Measurements from ENCODE around the gene ABCC11.
A peak's percentile ranks its signal among the peaks of the same experiment; 100 is the strongest.
"Not testable (repeated sequence)": the region's sequence is repeated elsewhere in the genome, so short reads cannot be mapped to it uniquely, and the experiment has no call there.

ABCC11 gene

DNA sequence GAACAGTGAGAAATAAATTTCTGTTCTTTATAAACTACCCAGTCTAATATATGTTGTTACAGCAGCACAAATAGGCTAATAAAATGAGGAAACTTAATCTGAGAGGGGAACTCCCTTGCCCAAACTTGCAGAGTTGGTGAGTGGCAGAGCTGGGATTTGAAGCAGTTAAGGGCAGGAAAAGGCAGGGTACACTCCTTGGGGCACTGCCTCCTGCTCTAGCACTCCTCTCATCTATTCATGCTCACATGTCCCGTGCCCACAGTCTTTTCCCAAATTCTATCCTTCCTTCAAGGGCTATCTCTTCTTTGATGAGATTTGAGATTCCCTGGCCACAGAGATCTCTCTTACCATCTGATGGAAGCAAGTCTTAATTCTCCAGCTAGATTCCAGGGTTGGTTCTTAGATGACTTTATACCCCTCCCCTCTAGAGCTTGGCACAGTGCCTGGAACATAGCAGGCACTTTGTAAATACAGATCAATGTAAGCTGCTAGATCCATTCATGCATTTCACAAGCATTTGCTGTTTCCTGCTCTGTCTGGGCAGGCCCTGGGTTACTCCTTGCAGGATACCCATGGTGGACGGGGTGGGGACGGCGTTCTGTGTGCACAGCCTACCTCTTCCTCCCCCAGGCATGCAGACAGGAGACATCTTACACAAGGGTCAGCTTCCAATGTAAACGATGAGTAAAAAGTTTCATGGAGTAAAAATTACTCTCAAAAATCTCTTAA lies 52.3 kb downstream of the ABCC11 start:
- DNase-seq: peak; percentile 32

DNA sequence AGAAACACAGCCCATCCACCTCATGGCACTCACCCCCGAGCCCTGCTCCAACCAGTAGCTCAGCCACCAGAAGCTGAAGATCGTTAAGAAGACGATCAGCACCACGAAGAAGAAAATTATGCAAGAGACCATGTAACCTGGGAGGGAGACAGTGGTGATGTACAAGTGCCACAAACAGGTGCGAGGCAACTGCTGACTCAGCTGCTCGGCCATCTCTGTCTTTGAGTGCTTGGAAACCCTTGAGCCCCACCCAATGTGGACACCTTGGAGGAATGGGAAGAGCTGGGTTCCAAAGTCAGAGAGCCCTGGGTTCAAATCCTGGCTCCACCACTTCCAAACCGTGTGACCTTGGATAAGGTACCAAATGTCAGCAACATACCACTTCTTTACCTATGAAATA lies 53.5 kb downstream of the ABCC11 start:
- DNase-seq: no peak

- no peak for DNase-seq
Observed at GRCh38 chr16:48188449-48189102, 58.8 kb downstream of the ABCC11 start.

DNA sequence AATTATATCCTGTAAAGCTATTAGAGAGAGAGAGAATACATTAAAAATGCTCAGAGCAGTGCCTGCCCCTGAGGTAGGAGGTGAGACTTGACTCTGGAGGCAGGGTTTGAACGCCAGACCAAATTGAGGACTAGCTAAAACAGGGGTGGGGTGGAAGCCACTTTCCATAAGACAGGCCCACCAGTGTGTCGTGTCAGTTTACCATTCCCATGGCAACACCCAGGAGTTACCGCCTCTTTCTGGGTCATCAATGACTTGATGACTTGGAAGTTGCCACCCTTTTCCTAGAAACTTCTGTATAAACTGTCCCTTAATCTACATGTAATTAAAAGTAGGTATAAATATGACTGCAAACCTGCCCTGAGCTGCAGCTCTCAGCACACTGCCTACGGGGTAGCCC lies 59.6 kb downstream of the ABCC11 start:
- DNase-seq: no peak

DNA sequence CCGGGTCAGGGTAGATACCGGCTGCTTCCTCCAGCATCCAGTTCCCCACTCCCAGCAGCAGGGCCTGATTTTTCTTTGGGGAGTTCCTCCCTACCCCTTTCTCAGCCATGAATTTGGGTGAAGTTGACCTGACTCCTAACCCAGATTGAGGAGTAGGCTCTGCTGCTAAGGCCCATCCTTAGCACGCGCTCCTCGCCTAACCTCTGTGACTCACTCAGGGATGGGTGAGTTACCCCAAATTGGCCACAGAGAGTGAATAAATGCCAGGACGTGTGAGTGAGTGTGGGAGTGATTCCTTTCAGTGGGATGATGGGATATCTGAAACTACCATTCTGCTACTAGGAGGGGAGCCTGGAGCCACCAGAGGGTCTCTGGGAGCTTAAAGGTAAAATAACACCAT lies 62.7 kb downstream of the ABCC11 start:
- no peak for DNase-seq

DNA sequence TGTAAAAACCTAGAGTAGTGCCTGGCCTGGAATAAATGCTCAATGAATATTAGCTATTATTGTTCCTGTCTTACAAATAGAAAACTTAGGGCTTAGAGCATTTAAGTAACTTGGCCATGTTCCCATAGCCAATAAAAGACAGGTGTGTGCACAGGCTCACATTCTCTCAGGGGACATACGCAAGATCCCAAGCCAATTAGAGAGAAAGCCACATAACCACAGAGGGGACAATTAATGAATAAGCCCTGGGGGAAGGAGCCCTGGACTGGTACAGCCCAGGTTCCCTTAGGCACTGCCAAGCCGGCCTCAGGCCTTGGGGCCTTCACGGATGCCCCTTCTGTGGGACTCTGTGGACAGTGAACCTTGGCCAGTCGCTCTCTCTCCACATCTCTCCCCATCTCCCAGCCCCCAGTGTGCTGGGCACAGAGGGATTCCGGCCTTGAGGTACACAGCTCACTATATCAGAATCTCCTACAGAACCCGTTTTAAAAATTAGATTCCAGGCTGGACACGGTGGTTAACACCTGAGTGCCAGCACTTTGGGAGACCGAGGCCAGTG lies 64.3 kb downstream of the ABCC11 start:
- DNase-seq: no peak

DNA sequence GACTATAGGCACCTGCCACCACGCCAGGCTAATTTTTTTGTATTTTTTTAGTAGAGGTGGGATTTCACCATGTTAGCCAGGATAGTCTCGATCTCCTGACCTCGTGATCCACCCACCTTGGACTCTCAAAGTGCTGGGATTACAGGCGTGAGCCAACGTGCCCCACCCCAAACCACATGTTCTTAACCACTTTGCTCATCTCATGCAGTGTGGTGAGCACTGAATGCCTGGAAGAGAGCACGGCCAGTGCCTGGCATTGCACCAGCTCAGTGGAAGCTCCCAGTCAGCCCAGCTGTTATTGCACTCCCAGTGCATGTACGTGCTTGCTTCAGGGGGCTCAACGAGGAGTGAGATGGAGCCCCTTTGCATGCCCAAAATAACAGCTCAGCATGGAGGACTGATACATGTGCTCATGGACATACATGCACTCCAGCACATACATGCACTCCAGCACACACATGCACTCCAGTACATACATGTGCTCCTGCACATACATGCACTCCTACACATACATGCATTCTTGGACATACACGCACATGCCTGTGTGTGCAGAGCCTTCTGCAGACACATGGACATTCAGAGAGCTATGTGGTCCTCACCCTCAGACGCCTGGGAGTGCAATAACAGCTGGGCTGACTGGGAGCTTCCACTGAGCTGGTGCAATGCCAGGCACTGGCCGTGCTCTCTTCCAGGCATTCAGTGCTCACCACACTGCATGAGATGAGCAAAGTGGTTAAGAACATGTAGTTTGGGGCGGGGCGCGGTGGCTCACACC lies 65.4 kb downstream of the ABCC11 start:
- not testable (repeated sequence) for DNase-seq

GRCh38 chr16:48180868-48181480 lies 66.4 kb downstream of the ABCC11 start:
- DNase-seq: no peak

- no peak for DNase-seq
Observed at GRCh38 chr16:48176635-48177408, 70.5 kb downstream of the ABCC11 start.

- DNase-seq: no peak
Observed at GRCh38 chr16:48173889-48174288, 73.5 kb downstream of the ABCC11 start.

DNA sequence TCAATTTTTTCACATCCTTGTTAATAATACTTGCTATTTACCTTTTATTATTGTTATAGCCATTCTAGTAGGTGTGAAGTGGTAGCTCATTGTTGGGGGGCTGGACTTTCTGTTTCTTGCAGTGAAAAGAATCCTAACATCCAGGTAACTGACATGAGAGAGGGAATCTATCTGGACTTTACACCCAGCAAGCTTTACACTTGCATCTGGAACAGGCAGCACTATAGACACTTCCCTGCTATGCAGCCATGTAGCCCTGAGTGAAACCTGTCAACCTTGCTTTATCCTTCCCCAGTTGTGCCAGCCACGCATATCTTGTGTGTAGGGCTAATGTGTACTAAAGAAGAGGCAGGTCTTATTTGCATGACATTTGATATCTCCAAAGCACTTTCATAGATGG lies 74.7 kb downstream of the ABCC11 start:
- DNase-seq: no peak

DNA sequence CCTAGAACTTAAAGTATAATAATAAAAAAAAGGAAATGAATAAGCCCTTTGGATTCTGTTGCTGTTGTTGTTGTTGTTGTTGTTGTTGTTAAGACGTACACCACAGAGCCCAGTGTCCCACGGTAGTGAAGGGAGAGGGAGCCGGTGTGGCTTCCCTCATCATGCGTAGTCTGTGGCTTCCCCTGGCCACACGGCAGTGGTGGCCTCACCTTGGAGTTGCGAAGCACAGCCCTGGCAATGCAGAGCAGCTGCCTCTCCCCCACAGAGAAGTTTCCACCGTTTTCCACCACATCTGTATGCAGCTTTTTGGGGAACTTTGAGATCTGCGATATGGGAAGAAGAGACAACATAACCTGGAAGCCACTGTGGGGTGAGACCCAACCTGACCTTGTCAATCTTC lies 77.4 kb downstream of the ABCC11 start:
- DNase-seq: no peak

DNA sequence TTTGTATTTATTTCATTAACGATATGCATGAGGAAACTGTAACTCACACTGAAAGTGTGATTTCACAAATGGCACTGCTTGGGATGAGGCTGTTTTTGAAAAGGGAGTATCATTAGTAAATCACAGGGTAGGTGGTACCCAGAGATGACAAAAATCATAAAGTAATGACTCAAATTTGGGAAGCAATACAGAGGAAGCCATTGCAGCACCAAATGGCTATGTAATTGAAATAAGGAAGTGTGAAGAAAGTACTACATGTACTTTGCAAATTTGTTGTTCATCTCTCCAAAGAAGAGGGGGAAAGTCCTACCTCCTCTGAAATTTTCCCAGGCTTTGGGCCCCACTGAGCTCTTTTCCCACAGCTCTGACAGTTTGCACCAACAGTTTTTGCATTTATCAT lies 79.3 kb downstream of the ABCC11 start:
- no peak for DNase-seq

DNA sequence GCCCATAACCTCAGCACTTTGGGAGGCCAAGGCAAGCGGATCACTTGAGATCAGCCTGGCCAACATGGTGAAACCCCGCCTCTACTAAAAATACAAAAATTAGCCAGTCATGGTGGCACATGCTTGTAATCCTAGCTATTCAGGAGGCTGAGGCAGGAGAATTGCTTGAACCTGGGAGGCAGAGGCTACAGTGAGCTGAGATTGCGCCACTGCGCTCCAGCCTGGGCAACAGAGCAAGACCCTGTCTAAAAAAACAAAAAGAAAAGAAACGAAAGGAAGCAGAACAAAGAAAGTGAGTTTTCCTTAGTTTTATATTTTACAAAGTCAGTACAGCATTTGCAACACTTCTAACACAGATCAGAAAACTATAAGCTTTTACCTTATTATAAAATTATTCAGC lies 80.7 kb downstream of the ABCC11 start:
- DNase-seq: not testable (repeated sequence)

GRCh38 chr16:48165961-48166578 lies 81.3 kb downstream of the ABCC11 start:
- DNase-seq: peak; percentile 61

- DNase-seq: peak; percentile 83
Observed at GRCh38 chr16:48164907-48165715, 82.2 kb downstream of the ABCC11 start.

GRCh38 chr16:48162839-48163410 lies 84.4 kb downstream of the ABCC11 start:
- no peak for DNase-seq

- DNase-seq: no peak
Observed at GRCh38 chr16:48161906-48162305, 85.4 kb downstream of the ABCC11 start.

DNA sequence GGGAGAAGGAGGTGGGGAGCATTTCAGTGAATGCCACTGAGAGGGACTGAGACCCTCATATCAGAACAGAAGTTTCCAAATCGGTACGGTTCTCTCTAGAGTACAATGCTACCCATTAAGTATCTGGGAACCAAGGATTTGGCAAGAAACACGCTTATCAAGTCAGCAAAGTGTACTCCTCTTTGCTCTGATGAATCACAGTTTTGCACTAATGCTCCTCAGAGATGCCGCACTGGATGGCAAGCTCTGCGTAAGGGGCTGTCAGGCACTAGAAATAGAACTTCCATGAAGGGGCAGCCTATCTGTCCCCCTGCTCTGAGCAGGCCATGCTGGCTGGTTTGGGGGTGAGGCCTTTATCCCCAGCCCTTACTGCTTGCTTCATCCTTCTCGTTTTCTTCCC lies 86.8 kb downstream of the ABCC11 start:
- DNase-seq: no peak

DNA sequence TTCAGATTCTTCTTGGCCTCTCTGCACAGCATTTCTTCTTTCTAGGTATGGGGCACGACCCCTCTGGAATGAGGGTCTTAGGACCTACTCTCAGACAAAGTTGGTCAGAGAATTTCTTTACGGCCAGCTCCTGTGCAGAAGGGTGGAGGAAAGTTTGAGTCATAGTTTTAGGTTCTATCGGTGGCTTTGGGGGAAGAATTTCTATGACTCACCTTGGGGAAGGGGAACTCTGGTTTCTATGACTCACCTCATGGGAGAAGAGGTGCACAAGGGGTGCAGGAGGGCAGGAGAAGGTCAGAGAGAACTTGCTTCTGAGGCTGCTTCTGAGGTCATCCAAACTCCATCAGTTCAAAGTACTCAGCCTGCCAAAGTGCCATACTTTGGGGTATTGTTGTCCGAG lies 89.0 kb downstream of the ABCC11 start:
- peak; percentile 60 for DNase-seq

GRCh38 chr16:48157794-48158193 lies 89.5 kb downstream of the ABCC11 start:
- DNase-seq: no peak

All from EL (cell line).